ENCODE measurements around the gene COPE.

DNA sequence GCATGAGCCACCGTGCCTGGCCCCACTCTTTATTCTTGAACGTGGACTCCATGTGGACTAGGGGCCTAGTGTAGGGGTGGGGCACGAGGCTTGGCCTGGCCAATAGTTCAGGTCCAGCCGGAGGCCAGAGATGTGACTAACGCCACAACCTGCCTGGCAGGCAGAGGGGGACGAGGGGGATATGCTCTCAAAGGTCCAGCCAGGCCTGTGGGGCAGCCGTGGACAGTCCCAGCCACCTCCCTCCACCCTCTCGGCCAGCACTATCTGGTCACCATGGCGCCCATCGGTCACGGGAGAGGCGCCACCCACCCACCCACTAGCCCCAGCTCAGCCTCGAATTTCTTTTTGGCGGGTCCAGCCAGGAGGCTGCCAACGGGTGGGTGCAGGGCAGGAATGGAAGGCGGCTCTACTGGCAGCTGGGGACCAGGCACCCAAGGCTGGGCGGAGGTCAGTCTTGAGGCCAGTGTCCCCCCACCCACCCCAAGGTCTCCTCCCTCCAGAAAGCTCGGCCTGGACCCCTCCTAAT is 21.0 kb downstream of the COPE start:
- TF ChIP-seq, protein P1, sequence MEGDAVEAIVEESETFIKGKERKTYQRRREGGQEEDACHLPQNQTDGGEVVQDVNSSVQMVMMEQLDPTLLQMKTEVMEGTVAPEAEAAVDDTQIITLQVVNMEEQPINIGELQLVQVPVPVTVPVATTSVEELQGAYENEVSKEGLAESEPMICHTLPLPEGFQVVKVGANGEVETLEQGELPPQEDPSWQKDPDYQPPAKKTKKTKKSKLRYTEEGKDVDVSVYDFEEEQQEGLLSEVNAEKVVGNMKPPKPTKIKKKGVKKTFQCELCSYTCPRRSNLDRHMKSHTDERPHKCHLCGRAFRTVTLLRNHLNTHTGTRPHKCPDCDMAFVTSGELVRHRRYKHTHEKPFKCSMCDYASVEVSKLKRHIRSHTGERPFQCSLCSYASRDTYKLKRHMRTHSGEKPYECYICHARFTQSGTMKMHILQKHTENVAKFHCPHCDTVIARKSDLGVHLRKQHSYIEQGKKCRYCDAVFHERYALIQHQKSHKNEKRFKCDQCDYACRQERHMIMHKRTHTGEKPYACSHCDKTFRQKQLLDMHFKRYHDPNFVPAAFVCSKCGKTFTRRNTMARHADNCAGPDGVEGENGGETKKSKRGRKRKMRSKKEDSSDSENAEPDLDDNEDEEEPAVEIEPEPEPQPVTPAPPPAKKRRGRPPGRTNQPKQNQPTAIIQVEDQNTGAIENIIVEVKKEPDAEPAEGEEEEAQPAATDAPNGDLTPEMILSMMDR (IDR thresholded peaks at IDR 0.05) = no peak
- TF ChIP-seq POLR2A (IDR thresholded peaks at IDR 0.05) = no peak
